Skin epidermis (tissue), 12 donors: Measurements from ENCODE around the gene VPS37C.

Experiments used
- H3K27ac ChIP-seq, 21 experiments: fragments of 200-600 bp; sonication (generic) in 11 of 21; one replicate each; pipeline ENCODE4 v1.5.0; 2020; ENCODE audit warnings: mild to moderate bottlenecking in 3 of 21, inconsistent platforms in 2 of 21, moderate library complexity in 2 of 21
- H3K4me3 ChIP-seq, 7 experiments: fragments of 200-600 bp; sonication (generic) in 2 of 7; one replicate each; pipeline ENCODE4 v1.5.0; 2020; ENCODE audit warnings: inconsistent platforms in 2 of 7, mild to moderate bottlenecking in 2 of 7, moderate library complexity in 1 of 7

The VPS37C gene

DNA sequence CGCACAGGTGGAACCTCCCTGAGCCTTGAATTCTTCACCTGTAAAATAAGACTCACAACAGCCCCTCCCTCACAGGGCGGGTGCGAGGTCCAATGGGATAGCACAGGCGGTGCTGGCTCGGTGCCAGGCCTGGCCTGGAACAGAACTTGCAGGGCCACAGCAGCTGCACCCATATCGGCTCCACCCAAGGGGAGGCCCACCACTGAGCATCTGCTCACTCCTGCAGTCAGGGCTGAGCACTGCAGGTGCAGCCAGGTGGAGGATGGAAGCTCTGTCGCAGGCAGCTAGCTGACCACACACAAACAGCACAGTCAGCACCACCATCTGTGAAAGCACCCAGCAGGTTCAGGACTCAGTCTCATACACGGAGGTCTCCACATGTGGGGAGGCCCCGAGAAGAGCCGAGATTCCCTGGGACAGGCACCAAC lies 19.6 kb downstream of the VPS37C start:
- H3K4me3 ChIP-seq: no peak overlapping the region
- H3K27ac ChIP-seq: peak overlapping the region in 1 of 21 experiments; percentile 14

DNA sequence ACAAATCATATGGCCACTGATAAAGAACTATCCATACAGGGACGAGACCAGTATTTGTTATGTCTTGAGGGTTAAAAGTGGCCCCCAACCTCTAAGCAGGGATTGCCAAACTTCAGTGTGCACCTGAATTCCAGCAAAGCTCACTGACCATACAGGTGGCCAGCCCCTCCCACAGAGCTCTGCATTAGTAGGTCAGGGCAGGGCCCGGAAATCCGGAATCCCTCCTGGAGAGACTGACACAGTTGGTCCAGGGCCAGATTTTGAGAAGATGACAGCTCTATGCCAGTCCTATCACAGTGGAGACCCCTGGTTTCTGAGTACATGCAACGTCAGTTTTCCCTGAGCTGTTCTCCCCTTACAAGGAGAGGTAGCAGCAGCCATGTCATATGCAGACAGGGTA lies 20.8 kb downstream of the VPS37C start:
- H3K27ac ChIP-seq: no peak overlapping the region

DNA sequence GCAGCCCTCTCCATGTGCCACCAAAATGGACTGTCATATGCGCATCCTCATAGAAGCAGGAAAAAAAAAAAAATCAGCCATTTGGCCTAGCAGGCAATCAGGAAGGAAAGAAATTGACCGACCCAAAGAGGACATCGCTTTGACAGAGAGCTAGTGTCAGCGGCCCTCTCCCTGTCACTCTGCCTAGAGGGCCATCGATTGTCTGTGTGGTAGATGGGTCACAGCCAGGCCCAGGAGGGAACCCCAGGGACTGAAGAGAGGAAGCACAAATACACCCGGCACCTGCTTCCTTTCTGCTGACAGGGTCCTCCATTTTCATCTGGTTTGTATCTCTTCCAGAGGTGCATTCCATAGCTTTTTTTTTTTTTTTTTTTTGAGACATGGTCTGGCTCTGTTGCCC lies 21.8 kb downstream of the VPS37C start:
- Histone ChIP-seq H3K27ac (peak overlapping the region in 1 of 21 experiments; percentile 7), H3K4me3 (no peak overlapping the region)

More for the DNA sequence above, 20.8 kb downstream of the VPS37C start:
- H3K4me3 ChIP-seq: no peak overlapping the region

DNA sequence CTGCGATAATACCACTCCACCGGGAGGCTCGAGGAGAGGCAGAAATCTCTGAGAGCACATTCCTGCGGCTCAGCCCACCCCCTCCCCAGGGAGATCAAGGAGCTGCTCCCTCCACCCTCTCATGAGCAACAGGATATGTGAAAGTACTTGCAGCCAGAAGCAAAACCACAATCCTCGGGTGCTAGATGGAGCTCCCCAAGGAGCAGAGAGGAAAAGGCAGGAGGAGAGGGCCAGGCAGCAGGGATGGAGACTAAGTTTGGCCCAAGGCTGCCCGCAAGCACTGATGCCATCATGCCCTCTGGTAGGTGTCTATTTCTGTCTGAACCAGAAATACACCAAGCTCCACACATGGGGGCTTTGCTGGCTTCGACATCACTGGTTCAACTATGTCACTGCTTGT lies 22.3 kb downstream of the VPS37C start:
- peak overlapping the region in 1 of 21 experiments; percentile 7 for H3K27ac ChIP-seq
- H3K4me3 ChIP-seq: no peak overlapping the region

DNA sequence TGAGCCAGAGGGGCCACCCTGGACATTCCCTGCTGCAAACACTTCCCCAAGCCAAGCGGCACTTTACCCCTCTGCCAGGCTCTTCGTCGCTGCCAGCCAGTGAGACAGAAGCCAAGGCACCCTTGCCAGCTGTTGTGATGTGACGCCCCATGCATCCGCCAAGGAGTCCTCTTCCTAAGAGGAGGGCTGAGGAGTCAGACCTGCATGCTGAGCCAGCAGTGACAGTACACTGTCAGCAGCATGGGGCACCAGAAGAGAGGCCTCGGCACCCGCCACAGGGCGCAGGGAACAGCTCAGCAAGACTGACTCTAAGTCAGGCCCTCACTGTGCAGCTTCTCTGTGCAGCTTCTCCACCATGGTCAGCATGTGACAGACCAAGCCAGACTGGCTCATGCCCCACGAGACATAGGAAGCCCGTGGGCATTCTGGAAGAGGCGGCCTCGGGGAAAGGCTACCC lies 26.4 kb downstream of the VPS37C start:
- Histone ChIP-seq H3K4me3 (no peak overlapping the region), H3K27ac (no peak overlapping the region)

DNA sequence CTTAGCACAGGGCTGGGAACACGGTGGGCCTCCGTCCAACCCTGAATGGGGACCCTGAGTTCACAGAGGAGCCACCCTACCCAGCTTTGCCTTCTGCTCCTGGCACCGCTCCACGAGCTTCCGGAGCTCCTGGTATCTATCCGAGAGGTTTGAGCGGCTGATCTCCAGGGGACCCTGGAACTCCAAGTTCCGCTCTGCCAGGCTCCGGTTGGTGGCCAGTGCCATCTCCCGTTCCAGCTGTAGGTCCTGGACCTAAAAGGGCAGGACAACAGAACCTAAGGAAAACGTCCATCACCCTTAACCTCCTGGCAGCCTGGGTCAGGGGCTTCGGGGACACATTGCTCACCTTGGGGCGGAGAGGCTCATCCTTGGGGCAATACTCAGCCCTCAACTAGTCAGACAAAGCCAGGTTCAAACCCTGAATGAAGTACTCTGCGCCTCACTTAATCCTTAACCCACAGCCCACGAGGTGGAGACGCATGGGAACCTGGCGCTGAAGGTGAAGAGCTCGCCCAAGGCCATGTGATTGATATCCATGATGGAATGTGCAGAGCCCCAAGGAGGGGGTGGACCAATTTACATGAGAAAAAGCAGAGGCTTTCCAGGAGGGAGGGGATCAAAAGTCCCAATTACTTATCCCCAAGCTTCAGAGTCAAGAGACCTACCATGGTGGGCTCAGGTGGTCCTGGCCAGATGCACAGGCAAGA lies 27.1 kb downstream of the VPS37C start:
- Histone ChIP-seq H3K27ac (no peak overlapping the region), H3K4me3 (no peak overlapping the region)

DNA sequence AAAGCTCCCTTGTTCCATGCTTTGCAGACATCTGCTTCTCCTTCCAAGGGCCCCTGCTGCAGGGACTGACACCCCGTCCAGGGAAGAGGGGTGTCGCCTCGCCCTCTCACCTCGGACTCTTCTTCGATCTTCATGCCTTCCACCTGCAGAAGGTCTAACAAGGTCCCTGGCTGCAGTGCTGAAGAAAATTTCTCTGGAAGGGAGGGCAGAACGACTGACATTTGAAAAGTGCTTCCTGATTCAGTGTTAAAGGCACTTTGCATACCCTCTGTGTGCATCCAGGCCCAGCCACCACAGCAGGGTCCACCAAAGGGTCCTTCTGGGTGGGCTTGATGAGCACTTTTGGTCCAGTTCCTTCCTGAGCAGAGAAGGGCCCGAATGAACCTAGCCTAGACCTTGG lies 28.1 kb downstream of the VPS37C start:
- Histone ChIP-seq H3K4me3 (no peak overlapping the region), H3K27ac (no peak overlapping the region)

DNA sequence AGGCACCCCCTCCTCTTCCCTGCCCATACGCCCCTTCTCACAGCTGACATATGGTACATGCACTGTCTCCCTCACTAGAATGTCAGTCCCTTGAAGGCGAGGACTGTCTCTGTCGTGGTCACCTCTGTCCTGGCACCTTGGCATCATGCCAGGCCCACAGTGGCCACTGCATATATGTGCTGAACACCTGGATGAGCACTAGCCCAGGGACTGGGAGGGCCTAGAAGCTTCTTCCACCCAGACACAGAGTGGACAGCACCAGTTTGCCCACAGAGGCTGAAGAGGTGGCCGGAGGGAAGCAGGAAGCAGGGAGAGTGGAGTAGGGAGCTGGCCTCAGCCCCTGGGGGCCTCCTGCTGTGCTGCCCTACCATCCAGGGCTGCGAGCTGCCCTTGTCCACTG lies 28.6 kb downstream of the VPS37C start:
- Histone ChIP-seq H3K27ac (no peak overlapping the region), H3K4me3 (no peak overlapping the region)

DNA sequence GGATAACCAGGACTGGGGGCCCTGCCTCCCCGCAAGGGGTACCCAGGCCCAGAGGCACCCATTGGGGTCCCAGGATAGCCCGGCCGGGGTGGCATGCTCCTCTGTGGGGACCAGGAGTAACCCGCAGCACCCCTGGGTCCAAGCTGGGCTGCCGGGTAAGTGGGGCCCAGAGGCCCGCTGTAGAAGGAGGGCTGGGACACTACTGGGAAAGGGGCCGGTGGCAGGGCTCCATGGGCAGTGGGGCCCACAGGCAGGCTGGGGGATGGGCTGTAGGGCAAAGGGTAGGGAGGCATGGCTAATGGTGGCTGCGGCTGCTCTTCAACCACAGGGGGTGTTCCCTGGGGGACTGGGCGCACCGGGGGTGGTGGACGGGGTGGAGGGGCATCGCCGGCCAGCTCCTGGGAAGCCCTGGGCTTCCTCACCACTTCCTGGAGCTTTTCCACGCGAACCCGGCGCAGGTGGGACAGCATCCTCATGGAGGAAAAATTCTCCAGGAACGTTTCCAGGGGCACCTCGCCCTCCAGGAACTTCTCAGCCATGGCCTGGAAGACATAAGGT lies 29.1 kb downstream of the VPS37C start:
- peak overlapping the region in 1 of 21 experiments; percentile 9 for H3K27ac ChIP-seq
- H3K4me3 ChIP-seq: no peak overlapping the region

DNA sequence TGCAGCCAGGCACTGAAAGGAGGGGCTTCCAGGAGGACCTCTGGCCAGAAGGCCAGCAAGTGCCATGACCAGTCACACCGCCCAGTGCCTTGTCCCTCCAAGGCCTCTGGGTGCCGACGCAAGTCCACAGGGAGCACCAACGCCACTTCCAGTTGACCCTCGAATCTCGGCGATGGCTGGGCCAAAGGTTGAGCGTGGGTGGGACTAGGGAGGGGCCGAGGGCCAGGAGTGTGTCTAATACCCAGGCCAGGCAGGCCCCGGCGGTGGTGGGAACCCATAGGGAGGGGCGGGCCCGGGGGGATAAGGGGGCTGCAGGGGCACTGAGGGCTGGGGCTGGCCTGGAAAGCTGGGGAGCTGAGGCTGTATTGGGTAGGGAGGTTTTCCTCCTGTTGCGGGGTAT lies 29.6 kb downstream of the VPS37C start:
- no peak overlapping the region for H3K27ac ChIP-seq
- H3K4me3 ChIP-seq: no peak overlapping the region

DNA sequence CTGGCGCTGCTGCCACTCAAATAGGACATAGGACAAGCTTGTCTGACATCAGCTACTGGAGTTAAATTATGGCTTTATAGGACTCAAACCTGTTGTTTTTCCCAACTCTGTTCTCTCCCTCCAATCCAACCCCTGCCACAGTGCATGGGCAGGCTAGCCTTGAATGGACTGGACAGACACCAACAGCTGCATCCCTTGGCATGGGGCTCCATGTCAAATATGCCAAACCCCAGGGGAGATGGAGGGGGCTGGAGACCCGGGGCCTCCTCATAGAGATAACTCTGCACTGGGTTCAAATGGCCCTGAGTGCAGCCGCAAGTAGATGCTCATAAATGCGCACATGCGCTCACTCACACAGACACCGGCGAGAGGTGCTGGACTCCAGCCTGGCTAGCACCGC lies 30.0 kb downstream of the VPS37C start:
- peak overlapping the region in 1 of 21 experiments; percentile 0 for H3K27ac ChIP-seq
- H3K4me3 ChIP-seq: no peak overlapping the region

DNA sequence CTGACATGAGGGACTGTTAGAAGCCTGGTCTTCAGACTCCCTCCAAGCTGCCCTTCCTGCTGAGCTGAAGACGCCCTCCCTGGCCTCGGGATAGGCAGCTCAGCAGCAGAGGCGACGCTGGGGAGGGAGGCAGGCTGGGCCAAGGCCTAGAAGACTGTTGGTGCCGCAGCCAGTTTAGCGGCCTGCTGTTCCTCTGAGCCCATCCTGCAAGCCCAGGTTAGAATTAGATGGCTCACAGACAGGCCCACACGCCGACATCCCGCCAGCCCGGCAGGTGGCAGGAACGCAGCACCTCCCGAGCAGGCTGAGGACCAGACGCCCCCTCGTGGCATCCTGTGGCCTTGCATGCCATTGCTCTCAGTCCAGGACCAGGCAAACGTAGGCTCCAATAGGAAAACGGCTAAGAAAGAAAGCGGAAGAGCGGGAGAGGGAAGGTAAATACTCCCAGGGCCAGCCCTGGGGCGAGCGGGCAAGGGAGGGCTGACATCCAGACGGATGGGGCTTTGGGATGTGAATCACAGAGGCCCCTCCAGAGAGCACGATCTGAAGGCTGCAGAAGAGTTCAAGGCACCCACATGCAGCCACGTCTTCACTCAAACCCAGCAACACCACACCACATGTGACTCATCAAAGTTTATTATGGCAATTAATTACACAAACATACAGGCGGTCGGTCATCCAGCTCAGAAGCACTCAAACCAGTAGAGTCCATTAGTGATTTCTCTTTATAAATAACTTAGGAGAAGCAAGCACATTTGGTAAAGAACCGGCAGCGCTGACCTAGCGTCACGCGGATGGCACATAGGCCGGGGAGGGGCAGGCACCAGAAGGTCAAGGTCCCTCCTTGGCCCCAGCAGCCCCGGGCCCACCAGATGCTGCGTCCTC lies 31.3 kb downstream of the VPS37C start:
- H3K4me3 ChIP-seq: no peak overlapping the region
- peak overlapping the region in 15 of 21 experiments; percentile 0 to 70 (median 40) for H3K27ac ChIP-seq

DNA sequence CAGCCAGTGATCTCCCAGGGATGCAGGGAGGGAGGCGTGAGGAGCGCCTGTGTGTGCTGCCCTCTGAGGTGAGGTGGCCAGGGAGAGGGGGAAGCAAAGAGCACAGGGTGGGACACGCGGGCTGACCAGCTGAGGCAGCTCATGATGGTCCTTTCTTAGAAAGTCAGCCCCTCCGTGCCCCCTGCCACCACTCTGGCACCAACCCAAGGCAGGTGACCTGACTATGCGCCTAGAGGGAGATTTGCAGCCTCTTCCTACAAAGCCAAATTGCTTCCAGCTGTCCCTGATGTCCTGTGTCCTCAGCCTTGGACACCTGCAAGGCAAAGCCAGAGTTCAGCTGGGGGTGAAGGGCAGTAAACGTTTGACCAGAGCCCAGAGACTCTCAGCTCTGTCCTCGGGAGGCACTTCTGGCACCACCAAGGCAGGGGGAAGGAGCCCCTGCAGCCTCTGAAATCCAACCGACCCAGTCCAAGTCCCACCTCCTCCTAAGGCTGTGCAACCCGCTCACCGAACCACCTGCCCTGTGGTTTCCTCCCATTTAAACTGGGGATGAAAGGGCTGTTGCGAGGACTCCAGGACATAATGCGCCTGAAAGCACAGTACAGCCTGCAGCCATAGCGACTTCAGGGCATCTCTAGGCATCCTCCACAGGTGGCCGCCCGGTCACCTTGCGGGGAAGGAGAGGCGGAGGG lies 32.1 kb downstream of the VPS37C start:
- no peak overlapping the region for H3K4me3 ChIP-seq
- peak overlapping the region in 3 of 21 experiments; percentile 25 to 61 (median 36) for H3K27ac ChIP-seq

DNA sequence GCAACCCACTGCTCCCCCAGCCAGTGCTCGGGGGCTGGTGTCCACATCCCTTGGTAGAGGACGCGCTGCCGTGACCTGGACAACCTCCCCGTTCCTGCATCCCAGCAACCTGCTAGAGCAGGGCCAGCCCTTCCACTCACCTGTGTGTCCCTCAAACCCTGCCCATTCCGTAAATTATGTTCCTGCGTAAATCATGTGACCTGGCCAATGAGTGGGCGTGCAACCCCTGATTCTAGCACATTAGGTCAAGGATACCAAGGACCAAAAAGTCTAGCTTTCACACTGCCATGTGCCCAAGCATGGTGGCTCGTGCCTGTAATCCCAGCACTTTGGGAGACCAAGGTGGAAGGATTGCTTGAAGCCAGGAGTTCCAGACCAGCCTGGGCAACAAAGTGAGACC lies 33.2 kb downstream of the VPS37C start:
- no peak overlapping the region for H3K4me3 ChIP-seq
- H3K27ac ChIP-seq: no peak overlapping the region

DNA sequence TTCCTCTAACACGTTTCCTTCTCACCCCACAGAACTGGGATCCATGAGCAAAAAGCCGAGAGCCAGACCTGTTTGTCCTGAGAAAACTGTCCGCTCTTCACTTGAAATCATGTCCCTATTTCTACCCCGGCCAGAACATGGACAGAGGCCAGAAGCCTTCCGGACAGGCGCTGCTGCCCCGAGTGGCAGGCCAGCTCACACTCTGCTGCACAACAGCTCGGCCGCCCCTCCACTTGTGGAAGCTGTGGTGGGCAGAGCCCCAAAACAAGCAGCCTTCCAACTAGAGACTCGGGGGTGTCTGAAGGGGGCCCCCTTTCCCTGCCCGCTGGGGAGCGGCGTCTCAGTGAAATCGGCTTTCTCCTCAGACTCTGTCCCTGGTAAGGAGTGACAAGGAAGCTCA lies 35.0 kb downstream of the VPS37C start:
- Histone ChIP-seq H3K4me3 (no peak overlapping the region), H3K27ac (no peak overlapping the region)

DNA sequence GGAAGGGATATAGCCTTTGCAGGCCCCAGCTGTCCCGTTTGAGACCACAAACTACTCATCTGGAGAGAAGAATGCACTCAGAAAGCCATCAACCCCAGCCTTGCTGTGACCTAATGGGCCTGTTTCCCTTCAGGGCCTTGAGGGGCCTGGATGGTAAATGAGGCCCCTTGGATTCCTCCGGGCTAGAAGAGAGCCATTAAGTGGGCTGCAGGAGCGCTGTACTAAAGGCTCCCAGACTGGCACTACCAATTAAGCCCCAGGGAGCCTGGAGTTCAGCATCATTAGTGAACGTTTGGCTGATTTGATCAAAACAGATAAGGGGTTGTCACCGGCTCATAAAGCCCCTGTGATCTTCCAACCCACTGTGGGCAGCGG lies 35.9 kb downstream of the VPS37C start:
- no peak overlapping the region for H3K27ac ChIP-seq
- H3K4me3 ChIP-seq: no peak overlapping the region

DNA sequence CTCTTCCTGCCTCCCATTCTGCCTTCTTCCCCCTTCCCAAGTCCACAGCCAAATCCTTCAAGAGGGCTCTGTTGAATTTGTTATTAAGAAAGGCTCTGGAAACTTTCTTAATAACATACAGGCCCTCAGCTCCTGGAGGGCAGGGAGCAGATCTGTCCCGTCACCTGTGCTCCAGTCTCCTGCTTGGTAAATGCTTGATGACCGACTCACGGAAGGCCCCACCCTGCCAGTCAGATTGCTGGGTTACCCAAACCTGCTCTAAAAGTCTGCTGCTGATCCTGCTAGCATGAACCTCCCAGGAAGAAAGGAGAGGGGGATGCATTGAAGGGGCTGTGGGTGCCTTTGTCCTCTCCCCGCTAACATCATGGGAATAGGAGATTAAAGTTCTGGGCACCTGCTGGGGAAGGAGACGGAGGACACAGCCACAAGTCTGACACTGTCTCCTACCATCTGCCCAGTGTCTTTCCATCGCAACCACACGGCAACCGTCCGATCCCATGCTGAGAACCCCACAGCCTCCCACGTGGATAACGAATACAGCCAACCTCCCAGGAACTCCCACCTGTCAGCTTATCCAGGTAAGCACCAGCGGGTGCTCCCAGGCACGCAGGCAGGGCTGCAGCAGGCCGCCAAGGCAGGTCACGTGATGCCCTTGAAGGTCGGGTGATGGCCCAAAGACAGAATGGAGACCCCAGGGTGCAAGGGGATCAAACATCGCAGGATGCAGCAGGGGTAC lies 36.5 kb downstream of the VPS37C start:
- no peak overlapping the region for H3K27ac ChIP-seq
- H3K4me3 ChIP-seq: no peak overlapping the region

DNA sequence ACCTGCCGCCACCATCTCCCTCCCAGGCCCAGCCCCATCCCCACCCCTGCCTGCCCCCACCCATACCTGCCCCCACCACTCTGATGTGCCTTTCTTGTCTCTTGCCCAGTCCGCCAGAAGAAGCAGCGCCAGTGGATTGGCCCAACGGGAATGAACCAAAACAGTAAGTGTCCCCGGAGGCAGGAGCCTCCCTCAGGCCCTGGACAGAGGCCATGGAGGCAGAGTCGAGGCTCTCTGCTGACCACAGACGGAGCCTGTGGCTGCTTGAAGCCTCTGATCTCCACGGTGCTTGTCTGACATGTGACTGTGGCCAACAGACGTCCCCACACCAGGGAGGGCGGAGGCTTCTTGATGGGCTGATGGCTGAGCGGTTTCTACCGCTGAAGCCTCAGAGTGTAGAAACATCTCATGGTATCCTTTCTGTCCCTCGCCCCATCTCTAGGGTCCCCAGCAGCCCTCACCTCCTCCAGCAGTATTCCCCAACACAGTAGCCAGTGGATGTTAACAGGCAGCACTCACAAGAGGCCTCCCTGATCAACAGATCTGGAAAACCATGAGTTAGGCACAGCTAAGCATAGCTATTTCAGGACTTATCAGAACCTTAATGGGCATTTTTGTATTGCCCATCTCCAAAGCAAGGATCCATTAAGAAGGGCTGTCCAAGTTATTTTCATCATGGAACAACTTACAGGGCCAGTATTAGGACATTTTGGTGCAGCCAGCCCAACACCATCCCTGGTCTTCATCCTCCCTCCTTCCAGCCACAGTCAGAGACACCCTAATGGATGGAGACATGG lies 37.3 kb downstream of the VPS37C start:
- Histone ChIP-seq H3K27ac (no peak overlapping the region), H3K4me3 (no peak overlapping the region)

DNA sequence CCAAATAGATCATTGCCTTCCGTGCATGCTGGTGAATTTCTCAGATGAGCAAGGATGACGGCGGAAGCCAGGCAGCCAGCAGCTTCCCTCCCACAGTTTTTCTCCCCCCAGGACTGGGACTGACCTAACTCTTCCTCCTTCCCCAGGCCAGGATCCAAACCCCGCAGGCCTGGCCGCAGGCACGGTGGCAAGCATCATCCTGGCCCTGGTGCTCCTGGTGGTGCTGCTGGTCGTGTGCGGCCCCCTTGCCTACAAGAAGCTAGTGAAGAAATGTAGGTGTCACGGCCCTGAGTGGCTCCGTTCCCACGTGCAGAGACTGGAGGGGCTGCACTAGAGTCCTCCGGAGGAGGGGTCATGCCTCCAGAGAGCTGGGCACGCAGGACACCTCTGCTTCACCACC lies 38.5 kb downstream of the VPS37C start:
- no peak overlapping the region for H3K27ac ChIP-seq

More for the DNA sequence above, 38.5 kb downstream of the VPS37C start:
- H3K4me3 ChIP-seq: no peak overlapping the region
